Peyer's patch (tissue), 4 donors: ENCODE results near the gene CIB4. TPM values are rescaled to one million over a fixed set of nuclear protein-coding genes. Genes with fewer than 3 reads are reported as not detected.
A peak's percentile ranks its signal among the peaks of the same experiment; 100 is the strongest.

Experiments
- DNase-seq, 3 donors: peaks; one replicate each; pipeline ENCODE4 v3.0.0-alpha.2; 2017 to 2019
- H3K27ac ChIP-seq, 4 donors: fragments of 200-600 bp; sonication (generic); one replicate each; pipeline ENCODE4 v1.5.1; 2016 to 2019
- H3K27me3 ChIP-seq, 2 donors: fragments of 200-600 bp; sonication (generic); one replicate each; pipeline ENCODE4 v1.5.1; 2019
- H3K36me3 ChIP-seq, 3 donors: fragments of 200-600 bp; sonication (generic); one replicate each; pipeline ENCODE4 v1.5.1; 2016 to 2019
- H3K4me1 ChIP-seq, 4 donors: fragments of 200-600 bp; sonication (generic); one replicate each; pipeline ENCODE4 v1.5.1; 2016 to 2019
- H3K4me3 ChIP-seq, 4 donors: fragments of 200-600 bp; sonication (generic); 1 replicate in 3 of 4; 2 replicates in 1 of 4; pipeline ENCODE4 v1.5.1; 2016 to 2019; ENCODE audit warnings: mild to moderate bottlenecking in 1 of 4
- H3K9me3 ChIP-seq, 4 donors: fragments of 200-600 bp; sonication (generic); one replicate each; pipeline ENCODE4 v1.5.1; 2016 to 2019; ENCODE audit warnings: mild to moderate bottlenecking in 1 of 4
- POLR2A ChIP-seq, 2 donors: fragments of 450-650 bp; IDR thresholded peaks; one replicate each; pipeline ENCODE4 v1.5.1; 2017; ENCODE audit warnings: antibody characterized with exemption in 2 of 2, mild to moderate bottlenecking in 2 of 2, moderate library complexity in 2 of 2
- total RNA-seq, 4 donors: library from RNA; depleted of rRNA; stranded (reverse); fragments of >200 nt; gene quantifications; one replicate each; pipeline ENCODE4 v1.1.0, GENCODE V29; 2016
- TF ChIP-seq, protein P1 (sequence below), 6 experiments: fragments of 450-650 bp in 4 of 6; fragments of 200-600 bp in 2 of 6; sonication (generic) in 1 of 6; IDR thresholded peaks; one replicate each; pipeline ENCODE4 v1.5.1; 2017 to 2019; ENCODE audit warnings: antibody characterized with exemption in 6 of 6, mild to moderate bottlenecking in 3 of 6, moderate library complexity in 1 of 6

CIB4 gene
- total RNA-seq, 4 donors from 2014 or later = not detected

DNA sequence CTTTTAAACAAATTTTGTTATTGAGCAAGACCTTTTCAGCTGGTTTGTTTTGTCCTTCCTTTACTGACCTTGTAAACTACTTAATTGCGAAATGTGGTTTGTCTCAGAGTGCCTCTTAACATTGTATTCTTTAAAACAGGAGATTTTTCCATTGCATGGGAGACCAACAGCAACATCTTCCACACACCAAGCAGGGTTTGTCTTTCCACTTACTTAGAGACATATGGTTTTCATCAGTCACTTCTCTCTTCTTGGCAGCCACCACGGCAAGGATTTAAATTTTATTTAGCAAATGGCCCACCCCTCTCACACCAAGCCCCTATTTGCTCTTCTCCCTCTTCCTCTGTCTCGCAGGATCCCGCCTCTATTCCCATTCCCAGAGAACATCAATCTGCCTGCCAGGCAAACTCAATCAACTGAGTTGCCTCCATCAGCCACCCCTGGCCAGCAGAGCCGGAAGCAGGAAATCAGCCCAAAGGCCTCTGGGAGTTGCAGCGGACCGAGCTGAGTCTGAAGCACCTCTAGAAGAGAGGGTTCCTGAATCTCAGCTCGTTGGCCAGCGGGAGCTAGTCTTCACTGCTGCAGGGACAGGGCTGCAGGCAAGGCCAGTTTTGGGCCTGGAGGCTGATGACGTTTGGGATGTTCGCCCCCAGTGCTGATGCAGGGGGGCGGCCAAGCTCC lies 11.3 kb upstream of the CIB4 start:
- Histone ChIP-seq H3K36me3 (no peaks in the 10 kb centered on the region), H3K4me3 (no peak overlapping the region), H3K27me3 (no peaks in the 10 kb centered on the region), H3K4me1 (no peaks in the 10 kb centered on the region), H3K27ac (peak overlapping the region; percentile 13 to 63 (median 39)), H3K9me3 (no peaks in the 10 kb centered on the region)
- no peak for TF ChIP-seq POLR2A (IDR thresholded peaks at IDR 0.05)
- TF ChIP-seq, protein P1, sequence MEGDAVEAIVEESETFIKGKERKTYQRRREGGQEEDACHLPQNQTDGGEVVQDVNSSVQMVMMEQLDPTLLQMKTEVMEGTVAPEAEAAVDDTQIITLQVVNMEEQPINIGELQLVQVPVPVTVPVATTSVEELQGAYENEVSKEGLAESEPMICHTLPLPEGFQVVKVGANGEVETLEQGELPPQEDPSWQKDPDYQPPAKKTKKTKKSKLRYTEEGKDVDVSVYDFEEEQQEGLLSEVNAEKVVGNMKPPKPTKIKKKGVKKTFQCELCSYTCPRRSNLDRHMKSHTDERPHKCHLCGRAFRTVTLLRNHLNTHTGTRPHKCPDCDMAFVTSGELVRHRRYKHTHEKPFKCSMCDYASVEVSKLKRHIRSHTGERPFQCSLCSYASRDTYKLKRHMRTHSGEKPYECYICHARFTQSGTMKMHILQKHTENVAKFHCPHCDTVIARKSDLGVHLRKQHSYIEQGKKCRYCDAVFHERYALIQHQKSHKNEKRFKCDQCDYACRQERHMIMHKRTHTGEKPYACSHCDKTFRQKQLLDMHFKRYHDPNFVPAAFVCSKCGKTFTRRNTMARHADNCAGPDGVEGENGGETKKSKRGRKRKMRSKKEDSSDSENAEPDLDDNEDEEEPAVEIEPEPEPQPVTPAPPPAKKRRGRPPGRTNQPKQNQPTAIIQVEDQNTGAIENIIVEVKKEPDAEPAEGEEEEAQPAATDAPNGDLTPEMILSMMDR (IDR thresholded peaks at IDR 0.05) = no peak
- peak in 1 of 3 donors; percentile 43 for DNase-seq

DNA sequence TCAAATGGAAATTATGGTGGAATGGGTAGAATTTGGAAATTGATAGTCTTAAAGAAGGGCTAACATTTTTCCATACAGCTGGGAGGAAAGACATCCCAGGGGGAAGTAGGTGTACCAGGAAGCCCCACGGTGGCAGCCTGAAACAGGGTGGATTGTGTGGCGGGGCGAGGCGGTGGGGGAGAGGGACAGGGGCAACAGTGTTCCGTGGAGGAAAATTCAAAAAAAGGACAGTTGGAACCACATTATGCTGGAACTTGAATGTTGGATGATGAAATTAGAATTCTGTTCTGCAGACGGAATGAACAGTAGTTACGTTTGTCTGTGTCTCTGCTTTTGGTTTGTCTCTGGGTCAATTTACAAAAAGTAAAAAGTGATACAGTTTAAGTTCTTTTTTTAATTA lies 10.6 kb upstream of the CIB4 start:
- no peak for TF ChIP-seq POLR2A (IDR thresholded peaks at IDR 0.05)

DNA sequence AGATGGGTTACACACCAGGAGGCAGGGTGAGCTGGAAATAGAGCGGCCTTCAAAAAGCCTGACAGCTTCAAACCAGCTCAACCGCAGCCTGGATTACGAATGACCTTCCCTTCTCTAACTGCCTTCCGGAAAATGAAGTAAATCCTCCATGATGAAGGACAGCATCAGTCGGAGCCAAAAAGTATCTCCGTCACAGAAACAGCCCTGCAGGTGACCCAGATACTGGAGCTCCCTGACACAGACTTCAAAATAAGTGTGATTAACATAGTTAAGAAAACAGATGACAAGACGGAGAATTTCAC lies 10.3 kb upstream of the CIB4 start:
- no peaks in the 10 kb centered on the region for H3K36me3 ChIP-seq
- H3K4me1 ChIP-seq = no peaks in the 10 kb centered on the region
- no peaks in the 10 kb centered on the region for H3K9me3 ChIP-seq
- H3K27ac ChIP-seq = peak overlapping the region in 2 of 4 donors; percentile 47 to 64
- H3K27me3 ChIP-seq = no peaks in the 10 kb centered on the region
- no peak for TF ChIP-seq POLR2A (IDR thresholded peaks at IDR 0.05)
- TF ChIP-seq, protein P1 (IDR thresholded peaks at IDR 0.05) = no peak
- H3K4me3 ChIP-seq = no peak overlapping the region
- no peak for DNase-seq

More for the DNA sequence above, 10.6 kb upstream of the CIB4 start:
- DNase-seq = no peak
- H3K27ac ChIP-seq = peak overlapping the region in 2 of 4 donors; percentile 47 to 64
- H3K9me3 ChIP-seq = no peaks in the 10 kb centered on the region
- no peaks in the 10 kb centered on the region for H3K36me3 ChIP-seq
- no peak overlapping the region for H3K4me3 ChIP-seq
- H3K27me3 ChIP-seq = no peaks in the 10 kb centered on the region
- no peaks in the 10 kb centered on the region for H3K4me1 ChIP-seq

DNA sequence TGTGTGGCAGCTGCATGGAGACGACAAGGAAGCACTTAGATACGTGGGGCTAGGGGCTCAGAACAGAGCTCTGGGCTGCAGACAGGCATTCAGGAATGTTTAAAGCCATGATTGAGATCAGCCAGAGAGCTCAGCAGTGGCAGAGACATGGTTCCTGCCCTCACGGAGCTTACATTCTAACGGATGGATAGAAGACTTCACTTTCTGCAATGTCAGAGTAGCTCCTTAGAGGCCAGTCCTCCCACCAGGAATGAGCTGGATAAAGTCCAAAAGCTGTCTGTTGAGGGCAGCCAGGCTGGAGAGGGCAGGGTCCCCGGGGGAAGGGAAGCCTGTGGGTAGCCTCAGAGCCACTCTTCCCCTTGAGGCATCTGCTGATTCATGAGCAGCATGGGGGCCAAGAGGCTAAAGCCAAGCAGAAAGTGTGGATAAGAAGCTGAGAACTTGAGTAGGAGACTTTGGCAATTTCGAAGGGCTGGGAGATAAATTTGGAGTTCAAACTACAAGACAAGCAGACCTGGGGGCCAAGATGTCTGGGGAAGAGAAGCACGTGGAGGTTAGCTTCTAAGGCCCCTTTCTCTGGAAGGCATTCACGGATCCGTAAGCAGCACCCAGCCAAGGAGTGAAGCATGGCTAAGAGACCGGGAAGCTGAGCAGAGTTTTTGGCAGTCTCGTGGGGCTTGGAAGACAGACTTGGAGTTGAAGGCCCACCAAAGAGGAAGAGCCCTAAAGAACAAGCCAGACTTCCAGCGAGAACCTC lies 9.7 kb upstream of the CIB4 start:
- H3K27me3 ChIP-seq = no peaks in the 10 kb centered on the region
- peak in 1 of 3 donors; percentile 24 for DNase-seq
- H3K9me3 ChIP-seq = no peaks in the 10 kb centered on the region
- TF ChIP-seq, protein P1 (IDR thresholded peaks at IDR 0.05) = no peak
- no peak for TF ChIP-seq POLR2A (IDR thresholded peaks at IDR 0.05)
- H3K27ac ChIP-seq = peak overlapping the region in 2 of 4 donors; percentile 47 to 64
- H3K4me1 ChIP-seq = no peaks in the 10 kb centered on the region
- H3K36me3 ChIP-seq = no peaks in the 10 kb centered on the region
- H3K4me3 ChIP-seq = no peak overlapping the region

DNA sequence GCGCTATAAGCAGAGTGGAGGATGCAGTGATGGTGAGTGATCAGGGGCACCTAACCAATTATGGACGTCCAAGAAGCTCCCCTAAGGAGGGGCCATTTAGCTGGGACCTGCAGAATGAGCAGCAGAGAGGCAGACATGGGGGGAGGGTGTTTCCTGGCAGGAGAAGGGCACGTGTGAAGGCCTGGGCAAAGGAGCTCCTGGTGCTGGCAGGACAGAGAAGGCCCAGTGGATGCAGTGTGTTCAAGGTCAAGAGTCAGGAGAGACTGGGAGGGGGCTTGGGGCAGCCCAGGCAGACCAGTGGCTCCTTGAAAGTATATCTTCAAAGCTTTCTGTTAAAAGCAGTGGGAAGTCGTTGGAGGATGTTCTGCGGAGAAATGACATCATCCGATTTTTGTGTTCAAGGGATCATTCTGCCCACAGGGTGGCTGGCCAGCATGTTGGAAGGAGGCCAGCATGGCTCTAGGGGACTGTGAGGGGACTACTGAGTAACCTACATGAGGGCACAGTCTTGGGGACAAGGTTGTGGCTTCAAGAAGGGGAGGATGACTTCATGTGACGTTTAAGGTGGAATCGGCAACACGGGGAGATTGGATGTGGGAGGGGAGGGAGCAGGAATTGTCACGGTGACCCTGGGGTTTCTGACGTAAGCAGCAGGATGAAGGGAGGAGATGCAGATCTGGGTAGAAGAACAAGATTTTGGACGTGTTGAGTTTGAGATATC lies 9.0 kb upstream of the CIB4 start:
- no peaks in the 10 kb centered on the region for H3K27me3 ChIP-seq
- DNase-seq = peak in 2 of 3 donors; percentile 24 to 27
- H3K27ac ChIP-seq = peak overlapping the region in 1 of 4 donors; percentile 47
- no peaks in the 10 kb centered on the region for H3K36me3 ChIP-seq
- no peaks in the 10 kb centered on the region for H3K9me3 ChIP-seq
- TF ChIP-seq POLR2A (IDR thresholded peaks at IDR 0.05) = no peak
- TF ChIP-seq, protein P1 (IDR thresholded peaks at IDR 0.05) = no peak
- no peaks in the 10 kb centered on the region for H3K4me1 ChIP-seq
- H3K4me3 ChIP-seq = no peak overlapping the region

DNA sequence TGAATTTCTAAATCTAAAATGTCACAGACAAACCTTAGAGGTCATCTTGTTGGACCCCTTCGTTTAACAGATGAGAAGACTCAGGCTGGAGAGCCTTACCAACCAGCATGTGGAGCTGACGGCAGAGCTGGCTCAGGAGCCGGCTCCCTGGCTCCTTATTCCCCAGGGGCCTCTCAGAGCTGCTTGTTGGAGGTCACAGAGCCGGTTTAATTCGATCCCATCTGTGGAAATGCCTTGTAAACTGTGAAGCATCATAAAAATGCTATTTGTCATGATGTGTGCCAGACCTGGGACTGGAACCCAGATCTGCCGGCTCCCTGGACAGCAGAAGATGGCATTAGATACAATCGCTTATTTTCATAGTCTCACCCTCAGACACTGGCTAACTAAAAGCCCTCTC lies 8.2 kb upstream of the CIB4 start:
- TF ChIP-seq, protein P1 (IDR thresholded peaks at IDR 0.05) = no peak
- no peak for TF ChIP-seq POLR2A (IDR thresholded peaks at IDR 0.05)
- peak in 1 of 3 donors; percentile 40 for DNase-seq
- no peaks in the 10 kb centered on the region for H3K27me3 ChIP-seq
- no peaks in the 10 kb centered on the region for H3K9me3 ChIP-seq
- H3K27ac ChIP-seq = no peak overlapping the region
- no peaks in the 10 kb centered on the region for H3K36me3 ChIP-seq
- no peaks in the 10 kb centered on the region for H3K4me1 ChIP-seq
- H3K4me3 ChIP-seq = no peak overlapping the region
